HG03060 (cell line): ENCODE measurements around the gene ENGASE.
"Not testable (repeated sequence)": the region's sequence is repeated elsewhere in the genome, so short reads cannot be mapped to it uniquely, and the experiment has no call there.

Source experiments
- ATAC-seq: cut with Tn5 transposase; IDR thresholded peaks from one replicate; pipeline ENCODE4 v1.9.1; 2021; ENCODE audit warnings: low read depth, moderate number of reproducible peaks; ENCODE audit not compliant: unreplicated experiment

The ENGASE gene

GRCh38 chr17:79050551-79050950 lies 24.1 kb upstream of the ENGASE start:
- ATAC-seq, result no peak

- ATAC-seq, result no peak
Observed at GRCh38 chr17:79051306-79051705, 23.3 kb upstream of the ENGASE start.

- ATAC-seq, result no peak
Observed at GRCh38 chr17:79052131-79052530, 22.5 kb upstream of the ENGASE start.

- no peak for ATAC-seq
Observed at GRCh38 chr17:79053251-79053925, 21.2 kb upstream of the ENGASE start.

DNA sequence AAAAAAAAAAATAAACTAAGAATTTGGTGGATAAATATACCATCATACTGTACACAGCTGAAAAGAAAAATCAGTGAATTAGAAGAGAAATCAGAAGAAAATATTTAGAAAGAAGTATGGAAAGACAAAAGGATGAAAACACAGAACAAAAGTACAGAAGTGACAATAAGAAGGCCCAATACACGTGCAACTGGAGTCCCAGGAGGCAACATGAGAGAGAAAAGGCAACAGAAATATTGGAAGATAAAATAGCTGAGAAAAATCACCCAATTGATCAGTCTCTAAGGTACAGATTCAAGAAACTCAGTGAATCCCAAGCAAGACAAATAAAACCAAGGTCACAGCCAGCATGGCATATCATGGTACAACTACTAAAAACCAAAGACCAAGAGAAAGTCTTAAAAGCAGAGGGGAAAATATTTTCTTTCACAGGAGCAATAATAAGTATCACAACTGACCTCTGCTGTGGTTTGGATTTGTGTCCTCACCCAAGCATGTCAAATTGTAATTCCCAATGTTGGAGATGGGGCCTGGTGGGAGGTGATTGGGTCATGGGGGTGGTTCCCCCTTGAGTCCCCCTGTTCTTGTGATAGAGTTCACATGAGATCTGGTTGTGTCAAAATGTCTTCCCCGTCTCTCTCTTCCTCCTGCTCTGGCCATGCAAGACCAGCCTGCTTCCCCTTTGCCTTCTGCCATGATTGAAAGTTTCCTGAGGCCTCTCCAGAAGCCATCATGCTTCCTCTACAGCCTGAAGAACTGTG lies 20.2 kb upstream of the ENGASE start:
- ATAC-seq, result no peak

DNA sequence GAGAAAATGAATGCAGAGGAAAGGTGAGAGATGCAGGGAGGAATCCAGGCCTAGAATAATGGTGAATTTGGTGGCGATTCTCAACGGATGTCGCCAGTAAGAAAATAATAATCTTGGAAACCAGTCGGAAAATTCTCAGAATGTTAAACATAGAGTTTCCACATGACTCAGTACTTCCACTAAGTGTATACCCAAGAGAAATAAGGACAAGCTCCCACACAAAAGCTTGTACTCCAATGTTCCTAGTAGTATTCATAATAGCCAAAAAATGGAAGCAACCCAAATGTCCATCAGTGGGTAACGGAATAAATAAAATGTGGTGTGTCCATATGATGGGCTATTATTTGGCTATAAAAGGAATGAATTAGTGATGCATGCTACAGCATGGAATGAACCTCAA lies 19.4 kb upstream of the ENGASE start:
- no peak for ATAC-seq

DNA sequence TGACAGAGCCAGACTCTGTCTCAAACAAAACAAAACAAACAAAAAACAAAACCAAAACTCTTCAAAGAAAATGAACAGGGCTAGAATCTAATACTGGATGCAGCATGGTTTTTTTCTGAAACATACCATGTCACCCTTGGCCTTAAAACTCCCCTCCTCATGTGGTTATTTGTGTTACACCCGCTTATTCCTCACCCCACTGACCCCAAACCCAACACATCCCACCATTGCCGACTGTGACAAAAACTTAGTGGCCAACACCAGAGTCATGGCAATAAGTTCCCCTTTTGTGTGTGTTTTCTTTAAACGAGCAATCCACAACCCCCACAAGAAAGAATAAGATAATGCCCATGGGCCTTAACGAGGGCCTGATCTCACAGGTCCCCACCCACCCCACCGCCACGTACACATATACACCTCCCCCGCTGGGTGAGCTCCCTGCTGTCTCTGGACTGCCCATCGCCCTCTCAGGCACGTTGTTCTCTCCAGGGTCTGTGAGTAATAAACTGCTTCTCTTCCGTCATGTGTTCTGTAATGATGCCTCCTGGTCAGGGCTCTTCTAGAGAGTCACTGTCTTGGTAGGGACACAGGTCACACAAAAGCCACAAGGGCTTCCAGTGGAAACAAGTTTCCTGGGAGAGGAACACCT lies 16.8 kb upstream of the ENGASE start:
- no peak for ATAC-seq

DNA sequence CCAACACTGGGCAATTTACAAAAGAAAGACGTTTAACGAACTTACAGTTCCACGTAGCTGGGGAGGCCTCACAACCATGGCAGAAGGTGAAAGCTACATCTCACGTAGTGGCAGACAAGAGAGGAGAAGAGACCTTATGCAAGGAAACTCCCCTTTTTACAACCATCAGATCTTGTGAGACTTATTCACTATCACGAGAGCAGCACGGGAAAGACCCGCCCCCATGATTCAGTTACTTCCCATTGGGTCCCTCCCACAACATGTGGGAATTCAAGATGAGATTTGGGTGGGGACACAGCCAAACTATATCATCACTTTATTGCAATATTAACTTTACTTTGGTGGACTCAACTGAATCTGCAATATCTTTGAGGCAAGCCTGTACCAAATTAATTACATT lies 11.9 kb upstream of the ENGASE start:
- no peak for ATAC-seq

DNA sequence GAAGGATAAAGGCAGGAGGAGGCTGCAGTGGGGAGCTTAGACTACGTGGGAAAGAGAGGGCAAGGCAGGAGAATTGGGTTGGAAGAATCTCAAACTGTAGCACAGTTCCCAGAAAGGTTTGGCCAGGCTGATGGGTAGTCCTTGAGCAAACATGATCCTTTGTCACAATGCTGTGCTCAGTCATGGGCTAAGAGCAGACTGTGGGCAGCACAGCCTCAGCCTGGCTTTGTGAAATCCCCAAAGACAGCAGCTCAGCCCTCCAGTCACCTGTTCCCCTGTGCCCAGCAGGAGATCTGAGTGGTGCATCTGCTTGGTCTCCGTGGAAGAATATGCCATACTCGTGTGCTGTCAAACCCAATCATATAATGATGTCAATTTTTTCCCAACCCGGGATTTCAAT lies 10.6 kb upstream of the ENGASE start:
- no peak for ATAC-seq

GRCh38 chr17:79065105-79065670 lies 9.4 kb upstream of the ENGASE start:
- ATAC-seq, result no peak

- no peak for ATAC-seq
Observed at GRCh38 chr17:79066963-79067362, 7.7 kb upstream of the ENGASE start.

DNA sequence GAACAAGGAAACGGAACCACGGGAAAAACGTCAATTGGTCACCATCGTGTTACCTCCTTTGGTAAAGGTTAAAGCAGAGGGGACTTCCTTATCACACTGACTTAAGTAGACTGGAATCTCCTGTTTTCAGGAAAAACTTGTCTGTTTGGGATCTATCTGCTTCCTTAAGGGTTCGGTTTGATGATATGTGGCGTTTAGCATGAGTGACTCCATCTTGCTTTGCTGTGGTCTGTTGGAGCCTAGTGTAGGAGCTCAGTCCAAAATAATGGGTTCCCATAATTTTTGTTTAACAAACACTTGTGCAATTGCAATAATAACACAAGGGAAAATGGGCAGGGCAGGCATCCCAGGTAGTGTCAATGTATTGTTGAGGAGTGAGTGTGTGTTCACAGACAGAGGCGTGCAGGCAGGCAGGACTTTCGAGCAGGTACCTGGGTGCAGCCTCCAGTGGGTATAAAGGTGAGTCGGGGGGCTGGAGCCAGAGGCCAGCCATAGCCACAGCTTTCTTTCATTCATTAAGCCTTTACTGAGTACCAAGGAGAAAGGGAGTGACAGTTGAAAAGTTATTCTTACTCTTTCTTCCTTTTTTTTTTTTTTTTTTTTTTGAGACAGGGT lies 4.3 kb upstream of the ENGASE start:
- ATAC-seq, result no peak

GRCh38 chr17:79071161-79071740 lies 3.4 kb upstream of the ENGASE start:
- ATAC-seq, result no peak

GRCh38 chr17:79072544-79072943 lies 2.1 kb upstream of the ENGASE start:
- no peak for ATAC-seq

DNA sequence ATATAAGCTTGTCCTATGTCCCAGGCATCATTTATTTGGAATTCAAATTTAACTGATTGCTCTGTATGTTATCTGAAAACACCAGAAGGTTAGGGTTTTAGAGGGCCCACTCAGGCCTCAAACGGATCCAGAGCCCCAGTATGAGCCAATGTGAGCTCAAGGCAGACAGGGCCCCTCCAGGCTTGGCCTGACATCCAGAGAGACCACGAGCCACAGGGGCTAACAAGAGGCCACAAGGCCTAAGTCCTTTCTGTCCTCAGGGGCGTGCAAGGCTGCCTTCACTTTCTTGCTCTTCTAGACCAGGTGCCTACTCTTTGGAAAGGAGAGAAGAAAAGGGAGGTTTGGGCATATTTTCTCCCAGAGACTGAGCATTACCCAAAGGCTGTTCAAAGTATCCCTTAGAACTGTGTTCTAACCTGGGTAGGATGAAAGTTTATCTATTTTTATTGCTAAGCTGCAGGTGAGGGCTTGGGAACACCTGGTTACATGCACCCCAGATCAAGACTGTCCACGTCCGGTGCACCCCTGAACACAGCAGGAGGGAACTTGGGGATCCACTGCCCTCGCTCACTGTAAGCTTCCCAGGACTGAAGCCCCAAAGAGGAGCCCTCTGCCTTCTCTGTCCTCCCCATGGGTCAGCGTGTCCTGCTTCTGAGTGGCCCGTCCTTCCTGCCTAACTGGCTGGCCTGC lies 1.5 kb upstream of the ENGASE start:
- ATAC-seq, result no peak

DNA sequence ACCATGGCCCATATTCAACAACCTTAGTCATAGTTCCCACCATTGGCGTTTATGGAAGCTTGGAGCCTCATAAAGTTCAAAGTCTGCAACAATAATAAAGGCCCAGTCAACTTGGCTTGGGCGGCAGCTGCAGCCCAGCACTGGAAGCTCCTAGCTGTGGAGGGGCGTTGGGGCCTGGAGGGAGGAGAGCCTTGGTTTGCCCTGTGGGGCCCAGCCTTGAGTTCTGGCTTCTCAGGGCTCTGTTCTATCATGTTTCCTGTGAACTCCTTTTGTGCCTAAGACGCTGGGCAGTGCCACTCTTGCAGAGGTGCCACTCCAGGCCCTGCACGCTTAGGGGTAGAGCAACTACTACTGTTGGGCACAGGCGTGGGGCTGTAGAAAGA lies 927 bp upstream of the ENGASE start:
- ATAC-seq, result no peak

DNA sequence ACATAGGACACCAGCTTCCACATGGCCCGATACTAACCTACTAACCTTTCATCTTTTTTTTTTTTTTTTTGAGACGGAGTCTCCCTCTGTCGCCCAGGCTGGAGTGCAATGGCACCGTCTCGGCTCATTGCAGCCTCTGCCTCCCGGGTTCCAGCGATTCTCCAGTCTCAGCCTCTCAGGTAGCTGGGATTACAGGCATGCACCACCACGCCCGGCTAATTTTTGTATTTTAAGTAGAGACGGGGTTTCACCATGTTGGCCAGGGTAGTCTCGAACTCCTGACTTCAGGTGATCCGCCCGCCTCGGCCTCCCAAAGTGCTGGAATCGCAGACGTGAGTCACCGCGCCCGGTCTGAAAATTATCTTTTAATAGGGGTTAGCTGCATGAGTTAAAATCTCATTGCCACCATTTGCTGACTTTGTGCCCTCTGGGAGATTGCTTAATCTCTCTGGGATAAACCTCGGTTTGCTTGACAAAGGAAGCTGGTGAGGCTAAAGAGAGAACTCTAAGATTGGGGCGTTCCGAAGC lies 439 bp upstream of the ENGASE start:
- not testable (repeated sequence) for ATAC-seq

DNA sequence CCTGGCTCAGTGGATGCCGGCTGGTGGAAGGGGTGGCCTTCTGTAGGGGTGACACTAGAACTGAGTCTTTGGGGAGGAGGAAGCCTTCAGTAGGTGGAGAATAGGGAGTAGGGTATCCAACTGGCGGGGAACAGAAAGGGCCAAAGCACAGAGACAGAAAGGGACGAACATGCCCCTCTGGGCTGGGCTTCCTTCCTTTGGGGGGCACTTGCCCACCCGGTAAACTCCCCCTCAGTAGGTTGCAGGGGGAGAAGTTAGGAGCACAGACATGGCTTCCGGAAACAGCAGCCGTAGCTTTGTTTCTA lies 774 bp downstream of the ENGASE start:
- no peak for ATAC-seq

GRCh38 chr17:79075861-79076406 lies 1.3 kb downstream of the ENGASE start:
- no peak for ATAC-seq

GRCh38 chr17:79077587-79077986 lies 3.0 kb downstream of the ENGASE start:
- no peak for ATAC-seq
